HG03571 (cell line): ENCODE measurements around the gene SYNM.

Experiments
- ATAC-seq: cut with Tn5 transposase; IDR thresholded peaks from one replicate; pipeline ENCODE4 v1.9.1; 2021; ENCODE audit not compliant: unreplicated experiment

The SYNM gene

GRCh38 chr15:99138491-99138982 lies 33.7 kb downstream of the SYNM start:
- no peak for ATAC-seq

- no peak for ATAC-seq
Measured at GRCh38 chr15:99139276-99139675, 34.4 kb downstream of the SYNM start.

- no peak for ATAC-seq
Measured at GRCh38 chr15:99140590-99140989, 35.7 kb downstream of the SYNM start.

- no peak for ATAC-seq
Measured at GRCh38 chr15:99141943-99142342, 37.1 kb downstream of the SYNM start.

- ATAC-seq: no peak
Measured at GRCh38 chr15:99142562-99142961, 37.7 kb downstream of the SYNM start.

GRCh38 chr15:99143242-99143641 lies 38.4 kb downstream of the SYNM start:
- no peak for ATAC-seq

- no peak for ATAC-seq
Measured at GRCh38 chr15:99143655-99144610, 39.1 kb downstream of the SYNM start.

GRCh38 chr15:99145005-99145404 lies 40.1 kb downstream of the SYNM start:
- ATAC-seq: no peak

- ATAC-seq: no peak
Measured at GRCh38 chr15:99145778-99146177, 40.9 kb downstream of the SYNM start.

- no peak for ATAC-seq
Measured at GRCh38 chr15:99146661-99147060, 41.8 kb downstream of the SYNM start.

GRCh38 chr15:99148851-99149276 lies 44.0 kb downstream of the SYNM start:
- no peak for ATAC-seq

- no peak for ATAC-seq
Measured at GRCh38 chr15:99149366-99149765, 44.5 kb downstream of the SYNM start.

GRCh38 chr15:99151156-99151555 lies 46.3 kb downstream of the SYNM start:
- no peak for ATAC-seq

GRCh38 chr15:99153026-99153535 lies 48.2 kb downstream of the SYNM start:
- no peak for ATAC-seq

GRCh38 chr15:99154271-99154670 lies 49.4 kb downstream of the SYNM start:
- ATAC-seq: no peak

GRCh38 chr15:99155961-99156443 lies 51.1 kb downstream of the SYNM start:
- ATAC-seq: no peak

- no peak for ATAC-seq
Measured at GRCh38 chr15:99157456-99157855, 52.6 kb downstream of the SYNM start.

GRCh38 chr15:99158626-99159412 lies 53.9 kb downstream of the SYNM start:
- ATAC-seq: no peak

- no peak for ATAC-seq
Measured at GRCh38 chr15:99163271-99164062, 58.6 kb downstream of the SYNM start.

- ATAC-seq: no peak
Measured at GRCh38 chr15:99164119-99164518, 59.2 kb downstream of the SYNM start.
